Hepatocyte (in vitro differentiated cells): ENCODE measurements around the gene FAXDC2. TPM values are rescaled to one million over a fixed set of nuclear protein-coding genes. Genes with fewer than 3 reads are reported as not detected.

ENCODE experiments used
- DNase-seq: peaks from one replicate; pipeline ENCODE4 v3.0.0-alpha.2; 2016; ENCODE audit warnings: low spot score
- H2AFZ ChIP-seq: fragments of 200-600 bp; sonication (generic); 2 replicates; pipeline ENCODE4 v1.6.0; 2016; ENCODE audit warnings: antibody characterized with exemption, mild to moderate bottlenecking
- H3K27ac ChIP-seq: fragments of 200-600 bp; sonication (generic); 2 replicates; pipeline ENCODE4 v1.5.1; 2016; ENCODE audit warnings: mild to moderate bottlenecking
- H3K27me3 ChIP-seq: fragments of 200-600 bp; sonication (generic); 2 replicates; pipeline ENCODE4 v1.6.1; 2016
- H3K36me3 ChIP-seq: fragments of 200-600 bp; sonication (generic); replicated peaks from 2 replicates; pipeline ENCODE4 v1.5.1; 2016; ENCODE audit warnings: low read depth; ENCODE audit not compliant: insufficient read depth
- H3K4me1 ChIP-seq: fragments of 200-600 bp; sonication (generic); 2 replicates; pipeline ENCODE4 v1.5.1; 2016; ENCODE audit warnings: mild to moderate bottlenecking, moderate library complexity; ENCODE audit not compliant: insufficient read depth
- H3K4me2 ChIP-seq: fragments of 200-600 bp; sonication (generic); 2 replicates; pipeline ENCODE4 v1.6.0; 2016
- H3K4me3 ChIP-seq: fragments of 200-600 bp; sonication (generic); 2 replicates; pipeline ENCODE4 v1.5.1; 2016; ENCODE audit warnings: mild to moderate bottlenecking
- H3K79me2 ChIP-seq: fragments of 200-600 bp; sonication (generic); 2 replicates; pipeline ENCODE4 v1.6.0; 2017; ENCODE audit warnings: mild to moderate bottlenecking
- H3K9me2 ChIP-seq: fragments of 200-600 bp; sonication (generic); replicated peaks from 2 replicates; pipeline ENCODE4 v1.6.0; 2017; ENCODE audit warnings: mild to moderate bottlenecking; ENCODE audit not compliant: insufficient read depth
- H3K9me3 ChIP-seq: fragments of 200-600 bp; sonication (generic); 2 replicates; pipeline ENCODE4 v1.5.1; 2016; ENCODE audit warnings: low read depth, mild to moderate bottlenecking
- H4K20me1 ChIP-seq: fragments of 200-600 bp; sonication (generic); 2 replicates; pipeline ENCODE4 v1.6.0; 2016; ENCODE audit warnings: mild to moderate bottlenecking; ENCODE audit not compliant: insufficient read depth, poor library complexity, severe bottlenecking
- CTCF ChIP-seq: fragments of 200-600 bp; sonication (generic); IDR thresholded peaks from 2 replicates; pipeline ENCODE4 v1.5.1; 2016; ENCODE audit warnings: antibody characterized with exemption, mild to moderate bottlenecking; ENCODE audit not compliant: poor library complexity
- EZH2 ChIP-seq: fragments of 200-600 bp; sonication (generic); IDR thresholded peaks from 2 replicates; pipeline ENCODE4 v1.6.1; 2016; ENCODE audit warnings: antibody characterized with exemption, mild to moderate bottlenecking, borderline replicate concordance
- EZH2phosphoT487 ChIP-seq: fragments of 200-600 bp; sonication (generic); IDR thresholded peaks from one replicate; pipeline ENCODE4 v1.6.1; 2018; ENCODE audit warnings: antibody characterized with exemption, mild to moderate bottlenecking, low read depth, moderate library complexity; ENCODE audit not compliant: unreplicated experiment, severe bottlenecking
- WGBS: methylation state at CpG from one replicate; pipeline ENCODE4 v1.1.6; 2016; ENCODE audit warnings: low lambda C conversion rate; ENCODE audit errors: missing lambda C conversion rate; 5-methylcytosine and 5-hydroxymethylcytosine counted together
- polyA plus RNA-seq: library from polyadenylated mRNA; unstranded; fragments of >200 nt; fragmentation: Nextera tagmentation; extraction: Ambion mirVana; gene quantifications from 2 replicates; pipeline ENCODE4 v1.2.1, GENCODE V29; 2016
- total RNA-seq: library from RNA; depleted of rRNA; stranded (reverse); fragments of >200 nt; gene quantifications from 2 replicates; pipeline ENCODE4 v1.2.3, GENCODE V29; 2014

FAXDC2 gene
- total and polyA plus RNA-seq, 2 experiments from 2014 or later = 23.1 to 28.5 TPM

DNA sequence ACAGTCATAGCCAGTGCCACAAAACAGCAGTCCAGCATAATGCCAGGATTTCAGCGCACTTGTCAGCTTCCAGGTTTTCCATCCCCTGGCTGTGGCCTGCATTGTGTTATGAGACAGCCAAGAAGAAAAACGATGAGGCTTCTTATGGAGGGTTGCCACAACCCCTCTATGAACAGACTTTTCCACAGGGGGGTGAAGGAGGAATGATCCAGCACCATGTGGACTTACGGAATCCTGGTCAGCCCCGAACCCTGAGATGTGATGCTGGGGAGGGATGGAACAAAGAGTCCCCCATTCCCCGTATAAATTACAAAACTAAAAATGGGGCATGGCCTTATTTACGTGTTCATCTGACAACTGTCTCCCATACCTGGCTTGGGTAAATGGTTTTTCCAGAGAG, 32.6 kb downstream of the FAXDC2 start:
- no peaks in the 10 kb centered on the region for H3K27me3 ChIP-seq
- H3K9me2 ChIP-seq = no peaks in the 10 kb centered on the region
- no peak for TF ChIP-seq EZH2phosphoT487
- TF ChIP-seq CTCF = no peak
- no peak for TF ChIP-seq EZH2
- H3K36me3 ChIP-seq = no peaks in the 10 kb centered on the region
- no peak for DNase-seq
- no peaks in the 10 kb centered on the region for H3K9me3 ChIP-seq
- H3K79me2 ChIP-seq = peaks cover 2% of the 10 kb centered on the region
- 95% methylated on average over 6 of the region's 6 CpGs for WGBS
- no peaks in the 10 kb centered on the region for H3K4me1 ChIP-seq
- no peak overlapping the region for H2AFZ ChIP-seq
- H3K4me2 ChIP-seq = no peak overlapping the region
- no peak overlapping the region for H3K27ac ChIP-seq
- H4K20me1 ChIP-seq = no peaks in the 10 kb centered on the region
- H3K4me3 ChIP-seq = no peak overlapping the region

DNA sequence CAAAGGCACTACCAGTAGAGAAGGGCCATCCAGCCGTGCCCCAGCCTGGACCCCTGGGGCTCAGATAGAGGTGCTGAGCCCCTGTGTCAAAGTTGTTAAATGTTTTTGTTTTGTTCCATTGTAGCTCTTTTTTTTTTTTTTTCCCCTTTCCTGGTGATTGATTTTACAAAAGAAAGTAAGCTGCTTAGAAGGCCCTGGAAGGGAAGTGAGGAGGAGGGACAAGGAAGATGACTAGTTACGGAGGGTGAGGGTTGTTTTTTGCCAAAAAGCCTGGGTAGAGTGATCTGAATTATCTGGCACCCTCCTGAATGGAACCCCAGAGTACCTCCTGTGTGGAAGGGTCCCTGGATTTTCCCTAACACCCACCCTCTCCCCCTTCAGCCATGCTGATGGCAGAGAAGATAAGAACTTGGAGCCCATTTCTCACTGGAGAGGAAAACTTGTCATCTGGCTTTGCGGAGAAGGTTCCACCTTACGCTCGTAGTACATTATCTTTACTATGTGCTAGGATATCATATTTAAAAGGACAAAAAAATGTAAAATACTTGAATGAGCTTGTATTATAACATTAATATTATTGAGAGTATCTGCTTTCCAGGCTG, 33.4 kb downstream of the FAXDC2 start:
- Histone ChIP-seq H3K79me2 (peaks cover 2% of the 10 kb centered on the region), H3K27me3 (no peaks in the 10 kb centered on the region), H2AFZ (no peak overlapping the region), H3K9me2 (no peaks in the 10 kb centered on the region), H3K4me1 (no peaks in the 10 kb centered on the region), H3K27ac (no peak overlapping the region), H3K4me2 (no peak overlapping the region), H3K36me3 (no peaks in the 10 kb centered on the region), H3K4me3 (no peak overlapping the region), H4K20me1 (no peaks in the 10 kb centered on the region), H3K9me3 (no peaks in the 10 kb centered on the region)
- WGBS = 88% methylated on average over 5 of the region's 5 CpGs
- no peak for DNase-seq
- TF ChIP-seq EZH2phosphoT487 = no peak
- no peak for TF ChIP-seq CTCF
- no peak for TF ChIP-seq EZH2

GRCh38 chr5:154815684-154816247, 34.6 kb downstream of the FAXDC2 start:
- H3K27ac ChIP-seq = no peak overlapping the region
- H3K36me3 ChIP-seq = no peaks in the 10 kb centered on the region
- H3K27me3 ChIP-seq = no peaks in the 10 kb centered on the region
- no peaks in the 10 kb centered on the region for H3K9me3 ChIP-seq
- no peak overlapping the region for H3K4me3 ChIP-seq
- TF ChIP-seq CTCF (no peak), EZH2 (no peak), EZH2phosphoT487 (no peak)
- no peak overlapping the region for H2AFZ ChIP-seq
- no peaks in the 10 kb centered on the region for H4K20me1 ChIP-seq
- no peak overlapping the region for H3K4me2 ChIP-seq
- 97% methylated on average over 5 of the region's 5 CpGs for WGBS
- peaks cover 7% of the 10 kb centered on the region for H3K79me2 ChIP-seq
- no peaks in the 10 kb centered on the region for H3K4me1 ChIP-seq
- no peaks in the 10 kb centered on the region for H3K9me2 ChIP-seq
- DNase-seq = no peak
